Retinal pigment epithelial cell (primary cell): ENCODE results near the gene ARHGEF7.

ENCODE experiments used
- DNase-seq: peaks from one replicate; pipeline ENCODE4 v3.0.0-alpha.2; 2010; ENCODE audit warnings: low read depth
- H3K4me3 ChIP-seq: 2 replicates; pipeline ENCODE4 v1.5.1; 2011; ENCODE audit warnings: mild to moderate bottlenecking, low read length, control low read depth, moderate library complexity
- CTCF ChIP-seq: conservative IDR thresholded peaks from 2 replicates; pipeline ENCODE4 v1.5.1; 2011; ENCODE audit warnings: low read depth, low read length, control low read depth, inconsistent platforms

Gene ARHGEF7

GRCh38 chr13:111159362-111160320, 44.5 kb downstream of the ARHGEF7 start:
- no peak for DNase-seq
- no peak for TF ChIP-seq CTCF
- no peak overlapping the region for H3K4me3 ChIP-seq

GRCh38 chr13:111160648-111161047, 45.5 kb downstream of the ARHGEF7 start:
- no peak overlapping the region for H3K4me3 ChIP-seq
- DNase-seq: no peak
- TF ChIP-seq CTCF: no peak

GRCh38 chr13:111161601-111162600, 46.8 kb downstream of the ARHGEF7 start:
- no peak for DNase-seq
- no peak overlapping the region for H3K4me3 ChIP-seq
- TF ChIP-seq CTCF: no peak

- H3K4me3 ChIP-seq: no peak overlapping the region
- DNase-seq: no peak
- TF ChIP-seq CTCF: no peak
Observed at GRCh38 chr13:111165241-111166010, 50.3 kb downstream of the ARHGEF7 start.

- DNase-seq: no peak
- no peak for TF ChIP-seq CTCF
- no peak overlapping the region for H3K4me3 ChIP-seq
Observed at GRCh38 chr13:111166882-111167675, 52.0 kb downstream of the ARHGEF7 start.

GRCh38 chr13:111168107-111168506, 53.0 kb downstream of the ARHGEF7 start:
- no peak for DNase-seq
- no peak for TF ChIP-seq CTCF
- no peak overlapping the region for H3K4me3 ChIP-seq
